ENCODE measurements around the gene SOX15.

DNA sequence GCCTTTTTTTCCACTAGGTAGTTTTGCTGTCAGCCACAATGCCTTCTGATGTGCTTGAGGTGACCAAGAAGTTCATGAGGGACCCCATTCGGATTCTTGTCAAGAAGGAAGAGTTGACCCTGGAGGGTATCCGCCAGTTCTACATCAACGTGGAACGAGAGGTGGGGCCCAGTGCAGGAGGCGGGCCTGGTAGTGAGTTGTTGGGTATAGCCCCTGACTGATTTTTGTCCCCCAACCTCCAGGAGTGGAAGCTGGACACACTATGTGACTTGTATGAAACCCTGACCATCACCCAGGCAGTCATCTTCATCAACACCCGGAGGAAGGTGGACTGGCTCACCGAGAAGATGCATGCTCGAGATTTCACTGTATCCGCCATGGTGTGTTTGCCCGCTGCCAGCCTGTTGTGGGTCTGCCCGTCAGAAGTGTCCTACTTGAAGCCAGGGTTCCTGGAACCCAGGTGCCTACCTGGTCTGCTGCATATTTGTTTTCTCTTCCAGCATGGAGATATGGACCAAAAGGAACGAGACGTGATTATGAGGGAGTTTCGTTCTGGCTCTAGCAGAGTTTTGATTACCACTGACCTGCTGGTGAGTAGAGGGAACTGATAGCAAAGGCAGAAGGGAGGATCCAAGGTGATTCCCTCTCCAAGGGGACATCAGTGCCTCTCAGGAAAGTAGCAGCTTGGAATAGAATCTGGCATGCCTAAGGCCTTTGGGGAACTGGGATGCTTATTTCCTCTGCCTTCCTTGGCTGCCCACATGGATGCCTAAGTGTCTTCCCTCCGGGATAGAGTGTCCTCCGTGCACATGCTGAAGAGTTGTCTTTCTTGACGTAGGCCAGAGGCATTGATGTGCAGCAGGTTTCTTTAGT, 12.3 kb downstream of the SOX15 start:
- TF ChIP-seq KDM5A (IDR thresholded peaks at IDR 0.05; ENCODE audit: borderline replicate concordance, low read length) (no peak), ZNF382 (CRISPR knock-in tag; IDR thresholded peaks at IDR 0.05; ENCODE audit: borderline replicate concordance) (no peak), PHF8 (CRISPR knock-in tag; IDR thresholded peaks at IDR 0.05) (no peak), CC2D1A (CRISPR knock-in tag; IDR thresholded peaks at IDR 0.05) (no peak), ZNF251 (CRISPR knock-in tag; IDR thresholded peaks at IDR 0.05) (no peak), HNRNPLL (IDR thresholded peaks at IDR 0.05; ENCODE audit: low read depth, low read length, poor library complexity, severe bottlenecking) (no peak), HDAC1 (CRISPR knock-in tag; IDR thresholded peaks at IDR 0.05) (no peak)
- TF ChIP-seq, protein P1, sequence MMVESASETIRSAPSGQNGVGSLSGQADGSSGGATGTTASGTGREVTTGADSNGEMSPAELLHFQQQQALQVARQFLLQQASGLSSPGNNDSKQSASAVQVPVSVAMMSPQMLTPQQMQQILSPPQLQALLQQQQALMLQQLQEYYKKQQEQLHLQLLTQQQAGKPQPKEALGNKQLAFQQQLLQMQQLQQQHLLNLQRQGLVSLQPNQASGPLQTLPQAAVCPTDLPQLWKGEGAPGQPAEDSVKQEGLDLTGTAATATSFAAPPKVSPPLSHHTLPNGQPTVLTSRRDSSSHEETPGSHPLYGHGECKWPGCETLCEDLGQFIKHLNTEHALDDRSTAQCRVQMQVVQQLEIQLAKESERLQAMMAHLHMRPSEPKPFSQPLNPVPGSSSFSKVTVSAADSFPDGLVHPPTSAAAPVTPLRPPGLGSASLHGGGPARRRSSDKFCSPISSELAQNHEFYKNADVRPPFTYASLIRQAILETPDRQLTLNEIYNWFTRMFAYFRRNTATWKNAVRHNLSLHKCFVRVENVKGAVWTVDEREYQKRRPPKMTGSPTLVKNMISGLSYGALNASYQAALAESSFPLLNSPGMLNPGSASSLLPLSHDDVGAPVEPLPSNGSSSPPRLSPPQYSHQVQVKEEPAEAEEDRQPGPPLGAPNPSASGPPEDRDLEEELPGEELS (CRISPR knock-in tag; IDR thresholded peaks at IDR 0.05): no peak
- TF ChIP-seq, protein P2, sequence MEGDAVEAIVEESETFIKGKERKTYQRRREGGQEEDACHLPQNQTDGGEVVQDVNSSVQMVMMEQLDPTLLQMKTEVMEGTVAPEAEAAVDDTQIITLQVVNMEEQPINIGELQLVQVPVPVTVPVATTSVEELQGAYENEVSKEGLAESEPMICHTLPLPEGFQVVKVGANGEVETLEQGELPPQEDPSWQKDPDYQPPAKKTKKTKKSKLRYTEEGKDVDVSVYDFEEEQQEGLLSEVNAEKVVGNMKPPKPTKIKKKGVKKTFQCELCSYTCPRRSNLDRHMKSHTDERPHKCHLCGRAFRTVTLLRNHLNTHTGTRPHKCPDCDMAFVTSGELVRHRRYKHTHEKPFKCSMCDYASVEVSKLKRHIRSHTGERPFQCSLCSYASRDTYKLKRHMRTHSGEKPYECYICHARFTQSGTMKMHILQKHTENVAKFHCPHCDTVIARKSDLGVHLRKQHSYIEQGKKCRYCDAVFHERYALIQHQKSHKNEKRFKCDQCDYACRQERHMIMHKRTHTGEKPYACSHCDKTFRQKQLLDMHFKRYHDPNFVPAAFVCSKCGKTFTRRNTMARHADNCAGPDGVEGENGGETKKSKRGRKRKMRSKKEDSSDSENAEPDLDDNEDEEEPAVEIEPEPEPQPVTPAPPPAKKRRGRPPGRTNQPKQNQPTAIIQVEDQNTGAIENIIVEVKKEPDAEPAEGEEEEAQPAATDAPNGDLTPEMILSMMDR (CRISPR knock-in tag; IDR thresholded peaks at IDR 0.05): no peak
- TF ChIP-seq, protein P3, sequence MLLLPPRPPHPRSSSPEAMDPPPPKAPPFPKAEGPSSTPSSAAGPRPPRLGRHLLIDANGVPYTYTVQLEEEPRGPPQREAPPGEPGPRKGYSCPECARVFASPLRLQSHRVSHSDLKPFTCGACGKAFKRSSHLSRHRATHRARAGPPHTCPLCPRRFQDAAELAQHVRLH (CRISPR knock-in tag; IDR thresholded peaks at IDR 0.05; ENCODE audit: borderline replicate concordance, low read depth): no peak

All from HepG2 (cell line).